CD4-positive, alpha-beta T cell treated with Interferon alpha-2 for 1 hour (primary cell): ENCODE data around the gene ADGRG2.
"Not testable (repeated sequence)": the region's sequence is repeated elsewhere in the genome, so short reads cannot be mapped to it uniquely, and the experiment has no call there.

Source experiments
- DNase-seq, 2 donors: peaks; one replicate each; pipeline ENCODE4 v3.0.0-alpha.2; 2020 to 2022

The ADGRG2 gene

DNA sequence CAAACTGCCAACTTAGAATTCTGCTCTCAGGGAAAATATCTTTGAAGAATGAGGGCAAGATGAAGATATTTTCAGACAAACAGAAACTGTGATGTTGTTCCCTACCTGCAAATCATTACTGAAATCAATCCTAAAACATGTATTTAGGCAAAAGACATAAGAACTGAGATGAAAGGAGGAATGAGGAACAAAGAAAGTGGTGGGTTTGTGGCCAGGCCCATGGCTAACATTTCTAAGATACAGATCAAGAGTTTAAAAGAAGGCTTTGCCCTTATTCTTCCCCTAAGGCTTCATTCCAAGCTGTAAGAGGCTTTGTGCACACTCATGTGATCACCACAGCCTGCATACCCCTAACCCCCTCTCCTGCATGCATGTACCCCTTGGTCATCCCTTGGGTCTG lies 46.5 kb downstream of the ADGRG2 start:
- DNase-seq, result no peak

DNA sequence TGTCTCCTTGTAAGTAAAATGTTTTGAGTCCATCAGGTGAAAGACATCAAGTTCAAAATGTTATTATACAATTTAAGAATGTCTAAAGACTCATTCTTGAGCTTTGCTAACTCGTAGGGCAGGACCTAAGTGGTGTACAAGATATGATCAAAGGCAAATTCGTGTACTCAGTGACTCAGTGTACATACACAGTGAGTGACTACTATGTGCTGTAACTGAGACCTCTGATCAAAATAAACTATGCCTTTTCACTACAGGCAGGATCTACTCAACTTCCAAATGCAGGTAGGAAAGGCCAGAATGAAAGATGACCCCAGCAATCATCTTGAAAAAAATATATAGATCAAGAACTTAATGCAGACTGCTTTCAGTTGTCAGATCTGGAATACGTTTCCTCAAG lies 49.9 kb downstream of the ADGRG2 start:
- no peak for DNase-seq

DNA sequence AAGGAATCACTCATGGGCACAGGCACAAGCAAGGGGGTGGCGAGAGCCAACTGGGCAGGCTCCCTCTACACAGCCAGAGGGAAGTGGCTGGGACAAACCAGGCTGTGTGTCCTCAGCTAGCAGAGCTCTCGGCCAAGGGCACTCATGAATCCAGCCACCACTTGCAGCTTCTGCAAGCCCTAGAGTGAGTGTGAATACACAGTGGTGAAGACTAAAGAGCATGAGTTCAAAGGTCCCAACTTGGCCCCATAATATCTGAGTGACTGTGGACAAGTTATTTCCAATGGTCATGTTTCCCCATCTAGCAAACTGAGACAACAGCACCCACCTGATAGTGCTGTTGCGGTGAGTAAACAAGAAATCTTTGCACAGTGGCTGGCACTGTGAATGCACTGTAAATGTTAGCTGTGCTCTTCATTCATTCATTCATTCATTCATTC lies 51.7 kb downstream of the ADGRG2 start:
- DNase-seq, result no peak

DNA sequence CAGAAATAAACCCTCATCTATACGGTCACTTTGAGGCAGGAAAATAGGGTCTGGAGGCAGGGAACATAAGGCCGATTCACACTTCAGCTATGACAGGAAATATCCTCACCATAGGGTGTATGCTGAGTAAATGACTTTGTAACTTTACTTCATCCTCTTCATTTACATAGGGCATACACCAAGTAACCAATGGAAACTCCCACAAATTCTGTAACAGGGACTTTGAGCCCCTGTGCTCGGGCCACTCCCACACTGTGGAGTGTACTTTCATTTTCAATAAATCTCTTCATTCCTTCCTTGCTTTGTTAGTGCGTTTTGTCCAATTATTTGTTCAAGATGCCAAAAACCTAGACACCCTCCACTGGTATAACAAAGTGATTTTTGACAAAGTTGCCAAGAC lies 55.3 kb downstream of the ADGRG2 start:
- DNase-seq, result not testable (repeated sequence)

DNA sequence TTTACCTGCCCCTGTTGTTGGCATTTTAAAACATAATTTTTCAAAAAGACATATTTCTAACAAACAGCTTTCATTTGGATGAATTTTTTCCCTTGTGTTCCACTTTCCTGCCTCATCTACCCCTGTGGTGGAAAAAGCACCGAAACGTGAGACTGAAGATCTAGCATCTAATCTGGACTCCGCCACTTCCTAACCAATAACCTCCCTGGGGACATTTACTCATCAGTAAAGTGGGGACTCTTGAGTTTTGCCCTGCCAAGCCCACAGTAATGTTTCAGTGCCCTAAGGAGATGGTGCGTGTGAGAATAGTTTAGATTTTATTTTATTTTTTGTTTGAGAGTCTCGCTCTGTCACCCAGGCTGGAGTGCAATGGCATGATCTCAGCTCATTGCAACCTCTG lies 56.7 kb downstream of the ADGRG2 start:
- no peak for DNase-seq

DNA sequence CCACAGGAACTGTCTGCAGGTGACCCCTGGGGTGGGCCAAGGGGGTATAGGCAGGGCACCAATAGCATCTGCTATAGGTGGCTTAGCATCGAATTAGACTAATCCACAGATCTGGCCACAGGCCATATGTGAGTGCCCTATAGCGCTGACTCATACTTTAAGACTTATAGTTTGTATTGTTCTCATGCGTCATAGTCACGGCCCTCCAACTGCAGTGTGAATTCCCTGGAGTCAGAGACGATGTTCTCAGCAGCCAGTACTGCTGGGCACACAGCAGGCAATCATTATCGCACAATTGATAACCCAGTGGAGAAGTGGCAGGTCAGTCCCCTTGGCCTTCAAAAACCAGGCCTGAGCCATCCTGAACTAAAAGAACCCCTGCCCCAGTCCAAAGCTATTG lies 58.1 kb downstream of the ADGRG2 start:
- DNase-seq, result no peak

DNA sequence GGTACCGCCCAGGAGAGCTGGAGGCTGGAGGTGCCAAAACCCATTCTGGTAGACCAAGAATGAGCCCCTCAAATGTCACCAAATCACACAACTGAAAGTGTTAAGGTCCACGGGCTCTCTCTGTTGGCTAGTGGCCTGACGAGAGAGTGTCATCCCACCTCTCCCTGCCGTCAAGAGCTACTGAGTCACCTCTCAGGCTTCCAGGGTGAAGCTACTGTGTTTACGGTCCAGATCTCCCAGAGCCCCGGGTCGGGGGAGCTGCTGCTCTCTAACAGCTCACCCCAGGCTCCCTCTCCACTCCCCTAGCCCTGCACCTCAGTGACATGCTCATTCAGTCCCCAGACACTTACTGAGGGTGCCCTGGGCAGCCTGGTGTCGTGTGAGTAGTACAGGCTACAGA lies 59.2 kb downstream of the ADGRG2 start:
- DNase-seq, result no peak

DNA sequence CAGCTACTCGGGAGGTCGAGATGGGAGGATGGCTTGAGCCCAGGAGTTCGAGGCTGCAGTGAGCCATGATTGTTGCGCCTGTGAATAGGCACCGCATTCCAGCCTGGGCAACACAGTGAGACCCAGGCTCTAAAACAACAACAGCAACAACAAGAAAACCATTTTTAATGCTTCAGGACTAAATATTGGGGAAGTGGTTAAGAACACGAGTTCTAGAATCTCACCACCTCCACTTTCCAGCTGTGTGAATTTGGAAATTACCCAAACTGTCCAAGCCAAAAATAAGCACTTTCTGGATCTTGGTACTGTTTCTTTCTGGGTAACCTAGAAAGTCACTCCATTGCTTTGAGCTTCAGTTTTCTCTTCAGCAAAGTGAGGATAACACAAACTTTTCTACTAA lies 63.2 kb downstream of the ADGRG2 start:
- no peak for DNase-seq

DNA sequence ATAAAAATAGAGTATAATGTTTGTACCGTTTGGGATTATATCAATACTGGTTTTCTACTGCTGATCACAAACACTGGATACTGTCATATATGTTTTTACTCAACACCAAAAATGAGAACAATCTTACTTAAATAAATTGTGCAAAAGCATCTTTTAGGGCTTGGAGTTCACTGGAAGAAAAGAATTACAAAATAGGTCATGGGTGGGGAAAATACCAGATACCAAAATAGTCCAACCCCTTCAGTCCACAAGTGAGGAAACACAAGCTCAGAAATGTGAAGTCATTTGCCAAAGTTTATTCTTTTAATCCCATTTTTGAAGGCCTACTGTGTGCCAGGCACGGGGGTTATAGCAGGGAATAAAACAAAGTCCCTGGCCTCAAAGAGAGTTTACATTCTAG lies 64.4 kb downstream of the ADGRG2 start:
- DNase-seq, result no peak

DNA sequence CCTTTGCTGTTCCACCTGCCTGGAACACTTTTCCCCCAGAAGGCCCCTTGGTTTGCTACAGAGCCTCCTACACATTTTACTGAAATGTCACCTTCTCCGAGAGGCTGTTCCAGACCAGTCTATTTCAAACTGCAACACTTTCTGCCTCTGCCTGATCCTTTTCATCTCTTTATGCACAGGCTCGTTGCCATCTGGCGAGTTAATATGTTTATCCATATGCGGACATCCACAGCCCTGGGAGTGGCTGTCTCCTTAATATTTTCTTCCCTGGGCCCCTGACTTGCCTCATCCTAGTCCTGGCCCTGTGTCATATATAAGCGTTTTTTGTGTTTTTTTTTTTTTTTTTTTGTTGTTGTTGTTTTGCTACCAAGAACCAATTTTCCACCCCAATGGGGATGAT lies 73.2 kb downstream of the ADGRG2 start:
- DNase-seq, result no peak

DNA sequence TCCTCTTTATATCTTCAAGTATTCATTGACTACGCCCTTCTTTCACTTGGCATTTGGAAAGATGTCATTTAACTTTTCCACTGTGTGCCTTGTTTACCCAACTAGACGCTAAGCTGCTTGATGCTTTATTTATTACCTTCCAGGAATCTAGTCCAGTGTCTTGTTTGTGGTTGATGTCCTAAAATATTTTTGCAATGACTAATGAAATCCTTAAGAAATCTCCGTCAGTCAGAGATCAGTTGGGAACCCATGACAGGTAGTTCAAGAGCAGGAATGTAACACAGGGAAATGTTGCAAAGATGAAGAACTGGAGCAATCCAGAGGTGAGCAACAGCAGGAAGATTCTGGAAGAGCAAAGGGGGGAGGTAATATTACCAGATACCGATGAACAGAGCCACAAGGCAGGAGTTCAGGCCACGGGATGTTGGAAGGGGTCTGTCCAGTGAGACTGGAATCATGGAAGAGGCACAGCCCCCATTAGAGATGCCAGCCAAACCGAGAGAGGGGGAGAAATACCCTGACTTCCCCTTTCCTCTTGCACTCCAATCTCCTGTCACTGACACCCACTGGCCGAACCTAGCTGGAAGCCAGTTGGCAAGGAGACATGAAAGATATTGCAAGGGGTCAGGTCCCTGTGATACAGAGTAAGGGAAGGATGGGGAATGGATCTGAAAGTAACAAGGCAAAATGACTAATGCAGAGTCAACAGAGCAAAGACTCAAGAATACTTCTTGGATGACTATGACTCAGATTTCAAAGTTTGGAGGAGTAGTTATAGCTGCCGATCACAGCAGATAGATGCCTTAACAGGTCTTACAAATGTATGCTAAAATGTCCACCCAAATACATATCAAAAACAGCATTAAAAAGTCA lies 75.7 kb downstream of the ADGRG2 start:
- DNase-seq, result no peak

DNA sequence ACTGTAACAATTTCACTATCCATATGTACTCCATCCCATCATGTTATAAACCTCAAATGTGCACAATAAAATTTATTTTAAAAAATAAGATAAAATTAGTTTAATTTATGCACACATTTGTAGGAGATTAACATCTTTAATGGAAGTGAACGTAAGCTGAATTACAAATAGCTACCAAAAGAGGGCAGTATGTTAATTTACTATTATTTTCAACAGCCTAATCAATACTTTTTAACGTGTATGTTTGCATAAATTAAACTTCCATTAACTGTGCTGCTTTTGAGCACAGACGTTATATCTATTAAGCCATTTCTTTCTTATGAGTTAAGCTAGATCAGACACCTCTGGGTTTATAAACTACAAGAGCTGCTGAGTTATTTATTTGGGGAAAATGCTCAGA lies 81.9 kb downstream of the ADGRG2 start:
- DNase-seq, result no peak

DNA sequence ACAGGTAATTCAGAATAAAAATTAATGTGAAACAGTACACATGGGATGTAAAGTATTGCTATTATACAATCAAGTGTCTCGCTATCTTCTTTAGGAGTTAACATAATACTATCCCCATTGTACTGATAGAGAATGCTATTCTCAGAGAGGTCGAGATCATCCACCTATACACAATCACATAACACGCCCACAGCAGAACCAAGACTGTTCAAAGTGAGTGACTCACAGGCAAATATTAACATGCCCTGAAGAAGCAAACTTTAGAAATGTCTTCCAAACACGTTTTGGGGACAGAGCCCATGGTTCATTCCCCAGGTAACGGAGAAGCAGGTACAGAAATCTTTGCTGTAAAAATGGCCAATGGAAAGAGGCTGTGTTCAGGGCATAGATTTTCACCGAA lies 88.2 kb downstream of the ADGRG2 start:
- DNase-seq, result no peak

DNA sequence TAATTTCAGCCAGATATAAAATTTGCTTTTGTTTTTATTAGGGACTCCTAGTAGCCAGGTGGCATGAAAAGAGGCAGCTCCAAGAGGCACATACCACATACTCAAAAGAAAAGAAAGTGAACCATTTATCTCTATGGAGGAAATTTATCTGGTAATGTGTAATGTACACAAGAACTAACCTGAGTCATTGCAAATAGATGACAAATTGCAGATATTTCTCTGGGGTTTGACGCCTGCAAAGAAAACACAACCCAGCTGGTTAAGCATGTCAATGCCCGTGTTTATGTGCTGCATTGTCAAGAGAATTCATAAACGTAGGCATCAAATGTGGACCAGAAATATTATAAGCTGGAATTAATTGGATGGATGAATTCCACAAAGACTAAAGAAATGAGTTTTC lies 91.5 kb downstream of the ADGRG2 start:
- no peak for DNase-seq

DNA sequence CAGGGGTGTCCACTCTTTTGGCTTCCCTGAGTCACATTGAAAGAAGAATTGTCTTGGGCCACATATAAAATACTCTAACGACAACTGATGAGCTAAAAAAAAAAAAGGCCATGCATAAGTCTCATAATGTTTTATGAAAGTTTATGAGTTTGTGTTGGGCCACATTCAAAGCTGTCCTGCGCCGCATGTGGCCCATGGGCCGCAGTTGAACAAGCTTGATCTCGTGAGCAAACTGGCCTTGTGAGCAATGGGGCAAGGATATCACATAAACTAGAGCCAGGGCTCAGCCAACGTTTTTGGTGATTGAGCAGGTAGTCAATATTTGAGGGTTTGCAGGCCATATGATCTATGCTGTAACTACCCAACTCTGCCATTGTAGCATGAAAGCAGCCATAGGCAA lies 93.7 kb downstream of the ADGRG2 start:
- DNase-seq, result no peak

DNA sequence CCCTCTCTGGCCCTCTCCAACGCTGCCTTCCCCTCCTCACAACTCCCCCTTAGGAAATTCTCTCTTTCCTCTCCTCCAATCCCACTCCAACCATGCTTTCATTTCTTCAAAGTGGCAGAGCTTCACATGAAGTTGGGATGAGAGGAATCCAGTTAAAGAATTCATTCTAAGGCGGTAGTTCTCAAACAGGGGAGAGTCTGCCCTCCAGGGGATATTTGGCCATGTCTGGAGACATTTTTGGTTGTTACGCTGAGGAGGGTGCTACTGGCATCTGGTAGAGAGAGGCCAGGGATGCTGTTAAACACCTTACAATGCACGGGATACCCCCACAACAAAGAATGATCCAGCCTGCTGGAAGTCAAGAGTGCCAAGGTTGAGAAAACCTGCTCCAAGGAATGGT lies 97.9 kb downstream of the ADGRG2 start:
- DNase-seq, result no peak

DNA sequence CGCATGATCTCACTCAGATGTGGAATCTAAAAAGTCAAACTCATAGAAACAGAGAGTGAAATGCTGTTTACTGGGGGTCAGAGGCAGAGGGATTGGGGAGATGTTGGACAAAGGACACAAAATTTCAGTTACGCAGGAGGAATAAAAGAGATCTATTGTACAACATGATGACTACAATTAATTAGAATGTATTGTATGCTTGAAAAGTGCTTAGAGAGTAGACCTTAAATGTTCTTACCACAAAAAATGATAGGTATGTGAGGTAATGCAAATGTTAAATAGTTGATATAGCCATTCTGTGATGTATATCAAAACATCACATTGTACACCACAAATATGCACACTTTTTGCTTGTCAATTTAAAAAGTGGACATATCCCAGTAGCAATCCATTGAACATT lies 102.3 kb downstream of the ADGRG2 start:
- no peak for DNase-seq

DNA sequence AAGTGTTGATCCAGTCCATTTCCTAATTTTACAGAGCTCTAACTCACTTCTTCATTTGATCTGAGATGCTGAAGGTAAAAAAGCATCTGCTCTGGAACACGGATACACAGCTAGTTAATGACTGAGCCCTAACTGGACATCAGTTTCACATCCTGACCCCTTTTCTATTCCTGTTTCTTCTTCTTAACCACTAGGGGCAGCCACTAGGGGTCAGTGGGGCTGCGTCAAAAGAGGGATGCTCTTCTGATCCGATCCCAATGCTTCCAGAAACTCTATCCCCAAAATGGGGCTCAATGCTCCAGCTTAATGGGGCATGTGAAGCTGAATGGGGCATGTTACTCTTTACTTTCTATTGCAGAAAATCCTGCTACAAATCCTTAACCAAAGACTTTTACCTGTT lies 105.0 kb downstream of the ADGRG2 start:
- no peak for DNase-seq

DNA sequence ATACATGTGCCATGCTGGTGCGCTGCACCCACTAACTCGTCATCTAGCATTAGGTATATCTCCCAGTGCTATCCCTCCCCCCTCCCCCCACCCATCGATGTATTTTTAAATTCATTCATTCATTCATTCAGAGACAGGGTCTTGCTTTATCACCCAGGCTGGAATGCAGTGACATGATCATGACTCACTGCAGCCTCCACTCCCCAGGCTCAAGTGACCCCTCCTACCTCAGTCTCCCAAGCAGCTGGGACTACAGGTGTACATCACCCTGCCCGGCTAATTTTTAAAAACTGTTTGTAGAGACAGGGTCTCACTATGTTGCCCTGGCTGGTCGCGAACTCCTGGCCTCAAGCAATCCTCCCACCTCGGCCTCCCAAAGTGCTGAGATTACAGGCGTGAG lies 105.7 kb downstream of the ADGRG2 start:
- DNase-seq, result not testable (repeated sequence)

DNA sequence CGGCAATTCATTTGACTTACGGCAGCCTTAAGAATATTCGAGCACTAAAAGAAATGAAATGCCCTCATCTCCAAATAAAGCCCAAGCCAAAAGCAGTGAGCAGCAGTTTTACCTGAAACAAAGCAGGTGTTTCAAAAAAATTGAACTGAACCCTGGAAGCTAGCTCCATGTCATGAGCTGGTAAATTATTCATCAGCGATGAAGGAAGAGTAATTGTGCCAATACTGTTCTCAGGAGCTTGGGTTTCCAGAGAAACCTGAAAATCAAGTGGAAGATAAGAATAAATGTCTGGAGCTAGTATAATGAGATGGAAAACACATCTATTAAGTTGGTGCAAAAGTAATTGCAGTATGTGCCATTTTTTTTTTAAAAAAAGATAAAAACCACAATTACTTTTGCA lies 114.4 kb downstream of the ADGRG2 start:
- no peak for DNase-seq

DNA sequence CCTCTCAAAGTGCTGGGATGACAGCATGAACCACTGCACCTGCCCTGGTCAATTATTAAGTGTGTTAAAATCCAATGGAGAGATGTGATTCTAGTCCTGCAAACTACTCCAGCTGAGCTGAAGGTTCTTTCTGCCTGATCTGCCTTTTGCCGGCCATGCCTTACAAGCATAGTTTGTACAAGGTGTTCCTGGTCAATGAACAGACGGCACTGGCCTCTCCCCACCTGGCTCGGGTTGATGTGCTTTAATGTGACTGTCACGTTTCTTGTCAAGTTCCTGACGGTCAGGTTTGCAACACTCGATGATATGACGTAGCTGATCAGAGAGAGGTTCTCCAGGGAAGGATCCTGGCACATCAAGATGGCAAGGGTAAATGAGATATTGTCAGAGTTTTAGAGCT lies 115.3 kb downstream of the ADGRG2 start:
- DNase-seq, result no peak

DNA sequence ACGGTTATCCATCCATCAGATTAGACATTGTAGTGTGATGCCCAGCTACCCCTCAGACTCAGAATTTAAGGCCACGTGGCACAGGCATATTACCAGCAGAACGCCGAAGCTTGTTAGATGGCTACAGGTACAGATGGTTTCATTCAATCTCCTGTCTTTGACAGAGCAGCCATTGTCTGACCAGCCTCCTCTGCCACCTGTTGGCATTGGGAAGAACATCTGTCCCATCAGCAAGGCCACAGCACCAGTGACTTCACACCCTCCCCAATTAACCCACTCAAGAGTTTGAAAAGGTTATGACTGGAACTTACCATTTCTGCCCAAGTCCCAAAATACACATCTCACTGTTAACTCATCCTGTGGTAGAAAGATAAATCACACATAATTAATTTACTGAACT lies 116.4 kb downstream of the ADGRG2 start:
- DNase-seq, result no peak

DNA sequence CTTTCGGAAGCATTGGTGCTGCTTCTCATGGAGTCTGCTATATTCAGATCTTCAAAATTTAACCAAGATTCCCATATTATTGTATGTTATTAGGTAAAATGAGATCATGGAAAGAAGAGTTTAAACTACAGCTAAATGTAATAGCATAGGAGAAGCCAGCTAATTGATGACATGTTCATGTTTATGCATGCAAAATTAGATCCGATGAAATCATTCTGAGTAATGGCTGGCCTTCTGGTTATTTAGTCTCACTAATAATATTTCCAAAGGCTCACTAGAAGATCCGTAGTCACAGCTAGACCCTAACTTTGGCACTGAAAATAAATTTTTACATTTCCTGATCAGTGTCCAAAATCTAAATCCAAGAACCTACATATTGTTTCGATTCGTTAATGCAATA lies 118.5 kb downstream of the ADGRG2 start:
- no peak for DNase-seq

DNA sequence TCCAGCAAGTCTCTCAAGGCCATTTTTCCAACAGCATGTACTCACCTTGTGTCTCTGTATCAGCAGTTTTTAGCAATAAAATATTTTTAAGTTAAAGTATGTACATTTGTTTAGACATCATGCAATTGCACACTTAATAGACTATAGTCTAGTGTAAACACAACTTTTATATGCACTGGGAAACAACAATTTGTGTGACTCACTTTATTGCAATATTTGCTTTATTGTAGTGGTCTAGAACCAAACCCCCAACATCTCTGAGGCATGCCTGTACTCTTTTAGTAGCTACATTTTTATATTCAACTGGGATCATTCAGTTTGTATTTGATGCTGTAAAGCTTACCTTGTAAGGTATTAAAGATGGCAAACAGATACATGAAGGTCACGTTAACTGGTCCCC lies 123.6 kb downstream of the ADGRG2 start:
- no peak for DNase-seq

DNA sequence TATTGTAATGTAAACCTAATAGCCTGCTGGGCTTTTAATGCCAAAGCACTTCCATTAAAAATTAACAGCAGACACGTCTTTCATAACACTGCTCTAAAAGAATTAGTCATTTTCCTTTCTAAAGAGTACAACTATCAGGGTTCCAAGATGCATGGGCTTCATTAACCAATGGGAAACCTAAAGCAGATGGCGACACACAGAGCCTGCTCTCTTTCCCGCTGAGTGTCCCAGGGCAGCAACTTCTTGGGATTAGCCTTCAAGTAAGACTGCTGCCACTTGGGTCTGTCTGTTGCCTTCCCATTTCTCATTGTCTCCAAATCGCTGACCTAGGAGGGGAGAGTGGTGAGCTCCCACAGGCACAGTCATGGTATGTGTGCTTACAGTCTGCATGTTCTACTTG lies 124.4 kb downstream of the ADGRG2 start:
- DNase-seq, result no peak
